ENCODE results near the gene C16orf74. TPM values are rescaled to one million over a fixed set of nuclear protein-coding genes. Genes with fewer than 3 reads are reported as not detected.

C16orf74 gene
- total RNA-seq, 6 experiments from 2014 or later = 0.31 to 0.98 (median 0.70) TPM; not detected in 2

DNA sequence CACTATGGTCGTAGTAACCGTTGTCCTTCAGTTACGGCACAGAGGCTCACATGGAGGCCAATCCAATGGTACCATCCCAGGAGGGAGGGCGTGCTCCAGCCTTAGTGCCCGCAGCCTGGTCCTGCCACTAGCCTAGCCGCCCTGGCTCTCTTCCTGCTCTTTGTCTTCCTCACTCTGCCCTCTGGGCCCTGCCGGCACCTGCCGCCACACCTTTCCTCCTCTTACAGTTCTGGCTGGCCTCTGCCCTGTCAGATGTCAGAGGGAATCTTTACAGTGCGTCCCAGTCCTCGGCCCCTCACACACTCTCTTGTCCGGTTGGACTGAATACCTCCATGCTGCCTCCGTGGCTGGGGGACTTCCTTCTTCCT lies 85.5 kb downstream of the C16orf74 start:
- WGBS (ENCODE audit: insufficient coverage, low coverage, low lambda C conversion rate, missing lambda C conversion rate) = 89% methylated on average over 6 of the region's 12 CpGs
- no peak for TF ChIP-seq POLR2A (IDR thresholded peaks at IDR 0.05)
- TF ChIP-seq, protein P1, sequence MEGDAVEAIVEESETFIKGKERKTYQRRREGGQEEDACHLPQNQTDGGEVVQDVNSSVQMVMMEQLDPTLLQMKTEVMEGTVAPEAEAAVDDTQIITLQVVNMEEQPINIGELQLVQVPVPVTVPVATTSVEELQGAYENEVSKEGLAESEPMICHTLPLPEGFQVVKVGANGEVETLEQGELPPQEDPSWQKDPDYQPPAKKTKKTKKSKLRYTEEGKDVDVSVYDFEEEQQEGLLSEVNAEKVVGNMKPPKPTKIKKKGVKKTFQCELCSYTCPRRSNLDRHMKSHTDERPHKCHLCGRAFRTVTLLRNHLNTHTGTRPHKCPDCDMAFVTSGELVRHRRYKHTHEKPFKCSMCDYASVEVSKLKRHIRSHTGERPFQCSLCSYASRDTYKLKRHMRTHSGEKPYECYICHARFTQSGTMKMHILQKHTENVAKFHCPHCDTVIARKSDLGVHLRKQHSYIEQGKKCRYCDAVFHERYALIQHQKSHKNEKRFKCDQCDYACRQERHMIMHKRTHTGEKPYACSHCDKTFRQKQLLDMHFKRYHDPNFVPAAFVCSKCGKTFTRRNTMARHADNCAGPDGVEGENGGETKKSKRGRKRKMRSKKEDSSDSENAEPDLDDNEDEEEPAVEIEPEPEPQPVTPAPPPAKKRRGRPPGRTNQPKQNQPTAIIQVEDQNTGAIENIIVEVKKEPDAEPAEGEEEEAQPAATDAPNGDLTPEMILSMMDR (IDR thresholded peaks at IDR 0.05) = no peak
- H3K36me3 ChIP-seq = peaks cover 7 to 96% (median 48%) of the 10 kb centered on the region in 4 donors
- no peak overlapping the region for H3K27ac ChIP-seq
- no peak overlapping the region for H3K4me3 ChIP-seq
- H3K27me3 ChIP-seq = no peaks in the 10 kb centered on the region
- ATAC-seq (no peak), DNase-seq (peak in 2 of 3 donors; percentile 9 to 19)
- intact Hi-C loops (cut with DNase I) = no loop called here
- no peaks in the 10 kb centered on the region for H3K9me3 ChIP-seq
- no peaks in the 10 kb centered on the region for H3K4me1 ChIP-seq

DNA sequence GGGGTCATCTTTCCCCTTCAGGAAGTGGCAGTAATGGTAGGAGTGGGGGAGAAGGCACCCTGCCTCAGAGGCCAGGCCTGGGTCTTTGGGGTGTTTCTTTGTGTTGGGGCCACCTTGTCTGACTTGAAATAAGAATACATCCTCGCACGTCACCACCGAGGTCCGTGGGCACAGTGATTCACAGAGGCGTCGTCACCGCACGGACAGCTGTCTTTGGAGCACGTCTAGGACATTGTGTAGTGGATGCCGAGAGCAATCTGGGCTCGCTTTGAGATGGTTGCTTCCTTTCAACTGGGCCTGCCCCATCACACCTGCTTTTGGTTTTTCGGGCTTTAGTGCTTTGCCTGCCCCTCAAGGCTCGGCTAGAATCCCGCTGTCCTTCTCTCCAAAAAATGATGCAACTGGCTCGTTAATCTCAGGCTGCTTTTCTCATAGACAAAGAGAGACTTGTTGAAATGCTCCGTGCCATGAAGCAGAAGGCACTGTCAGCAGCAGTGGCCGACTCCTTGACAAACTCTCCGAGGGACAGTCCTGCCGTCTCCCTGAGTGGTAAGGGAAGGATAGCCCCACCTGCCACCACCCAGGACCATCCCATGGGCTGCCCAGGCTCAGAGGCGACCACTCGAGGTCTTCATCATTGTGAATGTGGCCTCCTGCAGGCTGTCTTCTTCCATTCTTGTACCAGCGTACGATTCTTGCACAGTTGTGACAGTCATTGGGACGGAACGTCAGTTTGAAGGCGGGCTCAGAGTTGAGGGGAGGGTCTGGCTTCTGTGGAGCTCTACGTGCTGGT lies 86.1 kb downstream of the C16orf74 start:
- Histone ChIP-seq H3K27ac (no peak overlapping the region), H3K27me3 (no peaks in the 10 kb centered on the region), H3K4me3 (no peak overlapping the region), H3K9me3 (no peaks in the 10 kb centered on the region), H3K36me3 (peaks cover 7 to 90% (median 45%) of the 10 kb centered on the region in 4 donors), H3K4me1 (no peaks in the 10 kb centered on the region)
- intact Hi-C loops (cut with DNase I) = loop anchor here in 1 of 2 donors (5.0 kb wide), 1 partner anchor 53 kb away; no protein-coding TSS in a partner anchor
- no peak for TF ChIP-seq POLR2A (IDR thresholded peaks at IDR 0.05)
- TF ChIP-seq, protein P1 (IDR thresholded peaks at IDR 0.05) = no peak
- 94% methylated on average over 10 of the region's 27 CpGs for WGBS (ENCODE audit: insufficient coverage, low coverage, low lambda C conversion rate, missing lambda C conversion rate)
- no peak for ATAC-seq
- peak in 1 of 3 donors; percentile 35 for DNase-seq

DNA sequence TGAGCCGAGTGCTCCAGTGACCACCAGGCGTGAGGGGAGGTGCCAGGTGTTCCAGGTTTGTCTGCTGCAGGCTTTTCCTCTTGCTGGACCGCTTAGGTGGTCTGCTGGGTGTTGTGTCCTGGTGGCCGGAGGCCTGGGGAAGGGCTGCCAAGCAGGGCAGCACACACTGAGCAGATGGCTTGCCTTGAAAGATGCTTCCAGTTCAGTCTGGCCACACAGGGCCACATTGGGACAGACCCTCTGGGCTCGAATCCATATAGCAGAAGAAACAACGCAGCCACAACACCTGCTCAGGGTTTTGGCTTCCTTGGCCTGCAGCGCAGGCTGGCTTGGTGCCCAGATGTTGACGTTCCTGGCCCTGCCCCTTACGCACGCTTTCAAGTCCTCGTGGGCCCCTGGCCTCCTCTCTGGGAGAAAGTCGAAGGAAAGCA lies 87.0 kb downstream of the C16orf74 start:
- ATAC-seq (no peak), DNase-seq (peak in 1 of 3 donors; percentile 43)
- no peaks in the 10 kb centered on the region for H3K4me1 ChIP-seq
- H3K9me3 ChIP-seq = no peaks in the 10 kb centered on the region
- TF ChIP-seq, protein P1 (IDR thresholded peaks at IDR 0.05) = no peak
- TF ChIP-seq POLR2A (IDR thresholded peaks at IDR 0.05) = no peak
- intact Hi-C loops (cut with DNase I) = loop anchor here in 1 of 2 donors (5.0 kb wide), 1 partner anchor 53 kb away; no protein-coding TSS in a partner anchor
- no peaks in the 10 kb centered on the region for H3K27me3 ChIP-seq
- 75% methylated on average over 4 of the region's 12 CpGs for WGBS (ENCODE audit: insufficient coverage, low coverage, low lambda C conversion rate, missing lambda C conversion rate)
- peaks cover 7 to 89% (median 42%) of the 10 kb centered on the region in 4 donors for H3K36me3 ChIP-seq
- H3K4me3 ChIP-seq = no peak overlapping the region
- no peak overlapping the region for H3K27ac ChIP-seq

DNA sequence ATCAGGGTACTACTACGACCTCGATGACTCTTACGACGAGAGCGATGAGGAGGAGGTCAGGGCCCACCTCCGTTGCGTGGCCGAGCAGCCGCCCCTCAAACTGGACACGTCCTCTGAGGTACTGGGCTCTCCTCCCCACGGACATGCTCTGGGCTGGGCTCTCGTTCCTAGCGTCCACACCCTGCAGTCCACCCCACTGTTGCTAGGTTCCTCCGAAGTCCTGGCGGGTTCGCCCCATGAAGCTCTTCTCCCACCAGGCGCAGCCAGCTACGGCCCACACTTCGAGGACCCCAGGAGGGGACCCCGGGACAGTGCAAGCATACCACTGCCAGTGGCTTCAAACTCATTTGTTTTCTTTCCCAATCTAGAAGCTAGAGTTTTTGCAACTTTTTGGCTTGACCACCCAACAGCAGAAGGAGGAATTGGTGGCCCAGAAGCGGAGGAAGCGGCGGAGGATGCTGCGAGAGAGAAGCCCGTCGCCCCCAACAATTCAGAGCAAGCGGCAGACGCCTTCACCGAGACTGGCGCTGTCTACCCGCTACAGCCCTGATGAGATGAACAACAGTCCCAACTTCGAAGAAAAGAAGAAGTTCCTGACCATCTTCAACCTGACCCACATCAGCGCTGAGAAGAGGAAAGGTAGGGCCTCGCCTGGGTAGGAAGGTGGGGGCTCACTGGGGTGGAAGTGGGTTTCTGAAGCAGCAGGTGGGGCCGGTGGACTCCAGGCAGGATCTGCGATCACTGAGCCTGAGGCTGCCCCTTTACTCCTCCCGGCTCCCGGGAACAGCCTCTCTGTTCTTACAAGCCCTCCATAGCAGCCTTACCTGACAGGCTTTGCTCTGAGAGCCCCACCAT lies 87.7 kb downstream of the C16orf74 start:
- WGBS (ENCODE audit: insufficient coverage, low coverage, low lambda C conversion rate, missing lambda C conversion rate) = 97% methylated on average over 13 of the region's 38 CpGs
- ATAC-seq = no peak
- DNase-seq = peak in 1 of 3 donors; percentile 38
- Histone ChIP-seq H3K4me3 (no peak overlapping the region), H3K27ac (no peak overlapping the region), H3K36me3 (peaks cover 7 to 89% (median 43%) of the 10 kb centered on the region in 4 donors), H3K4me1 (no peaks in the 10 kb centered on the region), H3K27me3 (no peaks in the 10 kb centered on the region), H3K9me3 (no peaks in the 10 kb centered on the region)
- intact Hi-C loops (cut with DNase I) = loop anchor here in 1 of 2 donors (5.0 kb wide), 1 partner anchor 54 kb away; no protein-coding TSS in a partner anchor
- TF ChIP-seq, protein P1 (IDR thresholded peaks at IDR 0.05) = no peak
- no peak for TF ChIP-seq POLR2A (IDR thresholded peaks at IDR 0.05)
